CD4-positive, alpha-beta memory T cell (primary cell): Measurements from ENCODE around the gene BTNL3. TPM values are rescaled to one million over a fixed set of nuclear protein-coding genes. Genes with fewer than 3 reads are reported as not detected.

Experiments used
- CTCF ChIA-PET: fragments of 350-600 bp; sonication (Branson Sonifier 250); formaldehyde crosslinking; loops from one replicate; lab custom pipeline; 2021; ENCODE audit warnings: inconsistent platforms; ENCODE audit not compliant: partially characterized antibody; lab: Charles Lee
- POLR2A ChIA-PET: fragments of 350-600 bp; sonication (Branson Sonifier 250); formaldehyde crosslinking; loops from one replicate; lab custom pipeline; 2021; ENCODE audit not compliant: partially characterized antibody; lab: Charles Lee
- DNase-seq, 5 donors: peaks; one replicate each; pipeline versions ENCODE4 v3.0.0 to v3.0.0-alpha.2; 2020 to 2022; ENCODE audit warnings: mixed read lengths in 1 of 5
- H3K27ac ChIP-seq: one replicate; pipeline ENCODE4 v1.7.0; 2013; ENCODE audit warnings: low read depth, low read length
- H3K27me3 ChIP-seq: 2 replicates; pipeline ENCODE4 v1.7.0; 2013; ENCODE audit warnings: mild to moderate bottlenecking, low read length, moderate library complexity; ENCODE audit not compliant: insufficient read depth
- H3K36me3 ChIP-seq: 2 replicates; pipeline ENCODE4 v1.7.0; 2013; ENCODE audit warnings: mild to moderate bottlenecking, low read length, moderate library complexity; ENCODE audit not compliant: insufficient read depth
- H3K4me1 ChIP-seq: 2 replicates; pipeline ENCODE4 v1.7.0; 2013; ENCODE audit warnings: mild to moderate bottlenecking, low read length, moderate library complexity; ENCODE audit not compliant: insufficient read depth
- H3K4me3 ChIP-seq, 2 donors: one replicate each; pipeline ENCODE4 v1.7.0; 2013; ENCODE audit warnings: low read length in 2 of 2, mild to moderate bottlenecking in 1 of 2
- H3K9me3 ChIP-seq, 2 donors: one replicate each; pipeline ENCODE4 v1.7.0; 2013; ENCODE audit warnings: low read length in 2 of 2, control low read depth in 1 of 2; ENCODE audit not compliant: control insufficient read depth in 1 of 2
- H3K27ac Mint-ChIP-seq, 7 donors: one replicate each; pipeline ENCODE4 v1.8.0; 2020 to 2021; ENCODE audit warnings: mixed read lengths in 7 of 7, mild to moderate bottlenecking in 6 of 7, inconsistent platforms in 3 of 7, moderate library complexity in 3 of 7
- H3K27me3 Mint-ChIP-seq, 2 donors: one replicate each; pipeline ENCODE4 v1.8.0; 2020 to 2021; ENCODE audit warnings: mixed read lengths in 2 of 2
- H3K36me3 Mint-ChIP-seq, 2 donors: one replicate each; pipeline ENCODE4 v1.8.0; 2020 to 2021; ENCODE audit warnings: mixed read lengths in 2 of 2, inconsistent platforms in 1 of 2, mild to moderate bottlenecking in 1 of 2
- H3K4me1 Mint-ChIP-seq, 4 donors: one replicate each; pipeline ENCODE4 v1.8.0; 2020 to 2021; ENCODE audit warnings: mixed read lengths in 4 of 4, mild to moderate bottlenecking in 1 of 4
- H3K4me3 Mint-ChIP-seq, 8 donors: one replicate each; pipeline ENCODE4 v1.8.0; 2020 to 2021; ENCODE audit warnings: mixed read lengths in 8 of 8, mild to moderate bottlenecking in 7 of 8, moderate library complexity in 6 of 8, inconsistent platforms in 3 of 8
- H3K9me3 Mint-ChIP-seq, 8 donors: one replicate each; pipeline ENCODE4 v1.8.0; 2020 to 2021; ENCODE audit warnings: mixed read lengths in 8 of 8, mild to moderate bottlenecking in 5 of 8, inconsistent platforms in 3 of 8, moderate library complexity in 1 of 8
- intact Hi-C: fragments of 100-400 bp; cut with micrococcal nuclease; formaldehyde crosslinking; loops from one replicate; pipeline ENCODE4 v1.15.1; 2023
- polyA plus RNA-seq, 2 donors: library from polyadenylated mRNA; unstranded; fragments of 300-500 nt; fragmentation: Illumina TruSeq; gene quantifications; one replicate each; pipeline ENCODE4 v1.2.3, GENCODE V29; 2021
- total RNA-seq, 2 experiments: library from RNA; stranded (reverse); gene quantifications; one replicate each; pipeline ENCODE4 v1.2.3, GENCODE V29; 2021

BTNL3 gene
- total and polyA plus RNA-seq, 4 experiments from 2014 or later, result not detected

DNA sequence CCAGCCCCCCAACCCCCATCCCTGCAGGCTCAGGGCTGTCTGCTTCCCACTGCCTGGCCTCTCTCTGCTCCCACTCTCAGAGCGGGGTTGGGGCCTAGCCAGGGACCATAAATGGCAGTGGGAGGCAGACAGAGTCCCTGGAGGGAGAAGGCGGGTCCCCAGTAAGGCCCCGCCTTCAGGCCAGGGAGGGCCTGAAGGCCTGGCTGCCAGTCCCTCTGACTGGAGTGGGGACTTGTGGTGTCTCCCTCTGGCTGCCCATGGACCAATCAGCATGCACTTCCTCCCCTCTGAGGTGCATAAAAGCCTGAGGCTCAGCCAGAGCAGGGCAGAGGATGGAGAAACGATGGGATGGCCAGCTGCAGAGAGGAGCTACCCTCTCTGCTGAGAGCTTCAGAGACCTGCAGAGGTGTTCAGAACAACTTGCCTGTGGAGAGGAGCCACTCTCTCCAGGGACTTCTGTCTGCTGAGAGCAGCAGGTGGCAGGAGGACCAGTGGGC is 48.8 kb downstream of the BTNL3 start:
- no peak overlapping the region for H3K27ac ChIP-seq
- no peaks in the 10 kb centered on the region for H3K9me3 ChIP-seq
- no peaks in the 10 kb centered on the region for H3K36me3 ChIP-seq
- H3K27me3 Mint-ChIP-seq, result peaks cover 17 to 33% of the 10 kb centered on the region in 2 donors
- DNase-seq, result no peak
- H3K4me1 Mint-ChIP-seq, result no peaks in the 10 kb centered on the region
- CTCF ChIA-PET, result no interaction called here
- peaks cover 6% of the 10 kb centered on the region for H3K27me3 ChIP-seq
- intact Hi-C loops, result no loop called here
- no peak overlapping the region for H3K4me3 ChIP-seq
- H3K9me3 Mint-ChIP-seq, result peaks cover 0 to 4% (median 0%) of the 10 kb centered on the region in 8 donors
- H3K4me1 ChIP-seq, result no peaks in the 10 kb centered on the region
- H3K27ac Mint-ChIP-seq, result no peak overlapping the region
- POLR2A ChIA-PET, result no interaction called here
- no peaks in the 10 kb centered on the region for H3K36me3 Mint-ChIP-seq
- no peak overlapping the region for H3K4me3 Mint-ChIP-seq

DNA sequence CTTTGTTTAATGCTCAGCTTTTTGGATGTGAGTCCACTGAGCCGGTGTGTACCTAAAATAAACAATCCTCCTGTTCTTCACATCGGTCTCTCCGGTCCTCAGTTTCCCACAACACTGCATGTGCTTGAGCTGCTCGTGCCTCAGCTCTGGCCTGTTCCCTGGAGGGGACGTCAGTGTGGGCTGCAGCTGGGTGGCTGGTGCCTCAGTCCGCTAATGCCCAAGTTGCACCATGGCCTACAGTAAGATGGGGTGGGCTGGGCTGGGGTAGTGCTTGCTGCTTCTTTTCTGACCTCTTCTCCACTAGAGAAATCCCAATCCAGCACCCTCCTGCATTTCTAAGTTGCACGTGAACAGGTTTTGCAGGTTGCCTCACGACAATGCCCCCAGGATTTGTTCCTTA is 50.8 kb downstream of the BTNL3 start:
- no peaks in the 10 kb centered on the region for H3K36me3 Mint-ChIP-seq
- Histone ChIP-seq H3K27me3 (peaks cover 6% of the 10 kb centered on the region), H3K9me3 (no peaks in the 10 kb centered on the region), H3K27ac (no peak overlapping the region), H3K36me3 (no peaks in the 10 kb centered on the region), H3K4me1 (no peaks in the 10 kb centered on the region), H3K4me3 (no peak overlapping the region)
- no peaks in the 10 kb centered on the region for H3K4me1 Mint-ChIP-seq
- POLR2A ChIA-PET, result no interaction called here
- CTCF ChIA-PET, result interaction anchor here (1.1 kb wide), 1 partner anchor 9 kb away, joined by 3 read pairs; no protein-coding TSS in a partner anchor
- intact Hi-C loops, result no loop called here
- peaks cover 36 to 43% of the 10 kb centered on the region in 2 donors for H3K27me3 Mint-ChIP-seq
- H3K27ac Mint-ChIP-seq, result no peak overlapping the region
- no peak overlapping the region for H3K4me3 Mint-ChIP-seq
- no peaks in the 10 kb centered on the region for H3K9me3 Mint-ChIP-seq
- no peak for DNase-seq

GRCh38 chr5:181039931-181040630 is 51.4 kb downstream of the BTNL3 start, which contains the start of gene BTNL9:
Gene BTNL9 (plus strand): TSS chr5:181040266. CDS start chr5:181045490, 5,224 bp downstream.
- H3K27ac Mint-ChIP-seq, result peak within 1 kb of the TSS in 1 of 7 donors; percentile 30
- Histone ChIP-seq H3K4me3 (no peak within 1 kb of the TSS), H3K36me3 (no peaks in the 10 kb centered on the region), H3K27me3 (peaks cover 6% of the 10 kb centered on the region), H3K27ac (no peak within 1 kb of the TSS), H3K9me3 (no peaks in the 10 kb centered on the region), H3K4me1 (no peaks in the 10 kb centered on the region)
- H3K4me1 Mint-ChIP-seq, result no peaks in the 10 kb centered on the region
- no peaks in the 10 kb centered on the region for H3K36me3 Mint-ChIP-seq
- H3K4me3 Mint-ChIP-seq, result no peak within 1 kb of the TSS
- H3K9me3 Mint-ChIP-seq, result no peaks in the 10 kb centered on the region
- peaks cover 37 to 43% of the 10 kb centered on the region in 2 donors for H3K27me3 Mint-ChIP-seq
- ChIA-PET POLR2A (no interaction called here), CTCF (interaction anchor here (1.1 kb wide), 1 partner anchor 9 kb away, joined by 3 read pairs; no protein-coding TSS in a partner anchor)
- no peak for DNase-seq
- intact Hi-C loops, result no loop called here

GRCh38 chr5:181040631-181040945 is 51.9 kb downstream of the BTNL3 start:
- Histone ChIP-seq H3K36me3 (no peaks in the 10 kb centered on the region), H3K4me1 (no peaks in the 10 kb centered on the region), H3K4me3 (no peak overlapping the region), H3K27me3 (peaks cover 6% of the 10 kb centered on the region), H3K27ac (no peak overlapping the region), H3K9me3 (no peaks in the 10 kb centered on the region)
- Mint-ChIP-seq H3K4me1 (no peaks in the 10 kb centered on the region), H3K36me3 (no peaks in the 10 kb centered on the region), H3K27me3 (peaks cover 37 to 43% of the 10 kb centered on the region in 2 donors), H3K27ac (no peak overlapping the region), H3K4me3 (no peak overlapping the region), H3K9me3 (no peaks in the 10 kb centered on the region)
- CTCF ChIA-PET, result no interaction called here
- POLR2A ChIA-PET, result no interaction called here
- intact Hi-C loops, result no loop called here
- no peak for DNase-seq

DNA sequence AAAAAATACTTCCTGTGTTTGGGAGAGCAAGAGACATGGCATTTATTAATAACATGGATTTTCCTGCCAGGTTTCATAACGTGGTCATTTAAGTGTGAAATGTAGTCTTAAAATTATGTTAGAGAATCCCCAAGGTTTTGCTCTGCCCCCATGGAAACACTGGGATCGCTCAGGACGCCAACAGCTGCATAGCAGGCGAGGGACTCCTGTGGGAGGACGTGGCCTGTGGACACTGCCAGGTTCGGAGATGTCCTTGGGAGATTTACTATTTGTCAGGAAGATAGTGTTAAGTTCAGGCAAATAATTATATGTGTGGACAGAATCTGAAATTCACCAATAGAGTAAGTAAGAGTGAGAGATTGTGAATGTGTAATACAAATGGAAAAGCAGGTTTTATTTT is 52.4 kb downstream of the BTNL3 start:
- H3K27me3 ChIP-seq, result peaks cover 6% of the 10 kb centered on the region
- no peak overlapping the region for H3K27ac ChIP-seq
- no peak overlapping the region for H3K4me3 ChIP-seq
- H3K4me1 ChIP-seq, result no peaks in the 10 kb centered on the region
- H3K9me3 Mint-ChIP-seq, result no peaks in the 10 kb centered on the region
- no peak overlapping the region for H3K27ac Mint-ChIP-seq
- no peaks in the 10 kb centered on the region for H3K36me3 ChIP-seq
- ChIA-PET POLR2A (no interaction called here), CTCF (no interaction called here)
- H3K27me3 Mint-ChIP-seq, result peaks cover 37 to 43% of the 10 kb centered on the region in 2 donors
- DNase-seq, result no peak
- no peaks in the 10 kb centered on the region for H3K36me3 Mint-ChIP-seq
- H3K9me3 ChIP-seq, result no peaks in the 10 kb centered on the region
- intact Hi-C loops, result no loop called here
- no peaks in the 10 kb centered on the region for H3K4me1 Mint-ChIP-seq
- no peak overlapping the region for H3K4me3 Mint-ChIP-seq

- no peaks in the 10 kb centered on the region for H3K36me3 ChIP-seq
- no peaks in the 10 kb centered on the region for H3K4me1 ChIP-seq
- ChIA-PET POLR2A (no interaction called here), CTCF (no interaction called here)
- no peak for DNase-seq
- no peak overlapping the region for H3K4me3 ChIP-seq
- H3K27ac Mint-ChIP-seq, result no peak overlapping the region
- H3K4me1 Mint-ChIP-seq, result no peaks in the 10 kb centered on the region
- H3K9me3 Mint-ChIP-seq, result no peaks in the 10 kb centered on the region
- peaks cover 37% of the 10 kb centered on the region in 2 donors for H3K27me3 Mint-ChIP-seq
- no peaks in the 10 kb centered on the region for H3K36me3 Mint-ChIP-seq
- intact Hi-C loops, result no loop called here
- H3K4me3 Mint-ChIP-seq, result no peak overlapping the region
- H3K9me3 ChIP-seq, result no peaks in the 10 kb centered on the region
- peaks cover 8% of the 10 kb centered on the region for H3K27me3 ChIP-seq
- H3K27ac ChIP-seq, result no peak overlapping the region
Observed at GRCh38 chr5:181042036-181042713, 53.5 kb downstream of the BTNL3 start.

DNA sequence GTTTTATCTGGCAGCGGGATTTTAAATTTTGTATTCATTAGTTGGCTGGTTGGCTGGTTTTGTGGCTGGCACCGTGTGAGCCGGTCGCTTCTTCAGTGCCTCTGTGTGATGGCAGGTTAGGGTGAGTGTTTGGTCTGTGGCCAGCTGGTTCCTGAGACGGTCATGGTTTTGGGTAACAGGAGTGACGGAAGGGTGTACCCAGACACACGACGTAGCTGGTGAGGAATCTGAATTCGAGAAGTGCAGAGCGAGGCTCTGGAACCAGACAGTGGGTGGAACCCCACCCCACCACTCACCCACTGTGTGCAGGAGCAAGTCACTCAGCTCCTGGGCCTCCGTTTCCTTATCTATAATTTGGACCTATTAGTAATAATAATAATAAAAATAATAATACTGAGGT is 54.1 kb downstream of the BTNL3 start:
- Mint-ChIP-seq H3K27ac (no peak overlapping the region), H3K4me3 (no peak overlapping the region), H3K9me3 (peaks cover 0 to 2% (median 0%) of the 10 kb centered on the region in 8 donors), H3K36me3 (no peaks in the 10 kb centered on the region), H3K27me3 (peaks cover 39 to 41% of the 10 kb centered on the region in 2 donors), H3K4me1 (no peaks in the 10 kb centered on the region)
- ChIA-PET POLR2A (no interaction called here), CTCF (no interaction called here)
- no peaks in the 10 kb centered on the region for H3K4me1 ChIP-seq
- intact Hi-C loops, result no loop called here
- H3K4me3 ChIP-seq, result no peak overlapping the region
- peaks cover 9% of the 10 kb centered on the region for H3K27me3 ChIP-seq
- no peak overlapping the region for H3K27ac ChIP-seq
- DNase-seq, result no peak
- no peaks in the 10 kb centered on the region for H3K36me3 ChIP-seq
- H3K9me3 ChIP-seq, result no peaks in the 10 kb centered on the region
